ENCODE results near the gene CRAMP1. TPM values are rescaled to one million over a fixed set of nuclear protein-coding genes. Genes with fewer than 3 reads are reported as not detected.

Gene CRAMP1, protein sequence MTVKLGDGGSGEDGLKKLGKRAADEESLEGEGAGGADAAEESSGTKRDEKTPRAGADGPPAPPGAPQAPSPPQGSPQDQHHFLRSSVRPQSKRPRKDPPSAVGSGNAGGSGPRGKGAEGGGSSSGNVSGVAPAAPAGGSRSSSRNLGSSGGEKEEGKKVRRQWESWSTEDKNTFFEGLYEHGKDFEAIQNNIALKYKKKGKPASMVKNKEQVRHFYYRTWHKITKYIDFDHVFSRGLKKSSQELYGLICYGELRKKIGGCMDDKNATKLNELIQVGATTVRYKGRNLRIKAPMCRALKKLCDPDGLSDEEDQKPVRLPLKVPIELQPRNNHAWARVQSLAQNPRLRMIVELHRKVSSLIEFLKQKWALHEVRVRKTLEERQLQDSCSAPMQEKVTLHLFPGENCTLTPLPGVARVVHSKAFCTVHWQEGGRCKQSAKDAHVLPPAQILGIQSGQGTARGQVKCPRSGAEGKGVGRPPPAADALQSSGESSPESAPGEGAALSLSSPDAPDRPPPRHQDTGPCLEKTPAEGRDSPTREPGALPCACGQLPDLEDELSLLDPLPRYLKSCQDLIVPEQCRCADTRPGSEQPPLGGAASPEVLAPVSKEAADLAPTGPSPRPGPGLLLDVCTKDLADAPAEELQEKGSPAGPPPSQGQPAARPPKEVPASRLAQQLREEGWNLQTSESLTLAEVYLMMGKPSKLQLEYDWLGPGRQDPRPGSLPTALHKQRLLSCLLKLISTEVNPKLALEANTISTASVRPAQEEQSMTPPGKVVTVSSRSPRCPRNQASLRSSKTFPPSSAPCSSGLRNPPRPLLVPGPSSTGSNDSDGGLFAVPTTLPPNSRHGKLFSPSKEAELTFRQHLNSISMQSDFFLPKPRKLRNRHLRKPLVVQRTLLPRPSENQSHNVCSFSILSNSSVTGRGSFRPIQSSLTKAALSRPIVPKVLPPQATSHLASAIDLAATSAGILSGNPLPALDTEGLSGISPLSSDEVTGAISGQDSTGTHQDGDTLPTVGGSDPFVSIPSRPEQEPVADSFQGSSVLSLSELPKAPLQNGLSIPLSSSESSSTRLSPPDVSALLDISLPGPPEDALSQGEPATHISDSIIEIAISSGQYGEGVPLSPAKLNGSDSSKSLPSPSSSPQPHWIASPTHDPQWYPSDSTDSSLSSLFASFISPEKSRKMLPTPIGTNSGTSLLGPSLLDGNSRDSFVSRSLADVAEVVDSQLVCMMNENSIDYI (N-terminal part only)
- total RNA-seq = 11.8 and 18.4 TPM in 2 replicates

GRCh38 chr16:1612320-1613111 lies at the start of gene CRAMP1:
Gene CRAMP1, plus strand, starts transcription at chr16:1612360. Its CDS starts 2,280 bp downstream, at chr16:1614640.
- DNase-seq (ENCODE audit: extremely low read depth, low read depth, low spot score) = no peak

DNA sequence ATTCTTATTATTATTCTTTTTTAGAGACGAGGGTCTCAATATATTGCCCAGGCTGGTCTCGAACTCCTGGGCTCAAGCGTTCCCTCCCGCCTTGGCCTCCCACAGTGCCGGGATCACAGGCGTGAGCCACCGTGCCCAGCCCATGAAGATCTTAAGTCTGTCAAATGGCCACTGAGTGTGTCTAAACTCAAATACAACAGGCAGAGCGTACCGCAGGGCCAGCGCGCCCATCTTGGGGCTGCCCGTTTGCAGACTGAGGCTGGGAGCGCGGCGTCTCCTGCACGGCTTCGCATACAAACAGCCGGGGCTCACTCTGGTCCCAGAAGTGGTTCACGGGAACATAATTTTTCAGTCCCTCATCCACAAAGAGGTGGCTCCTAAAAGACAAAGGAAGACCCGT lies 48.4 kb upstream of the CRAMP1 start:
- DNase-seq (ENCODE audit: extremely low read depth, low read depth, low spot score) = no peak

DNA sequence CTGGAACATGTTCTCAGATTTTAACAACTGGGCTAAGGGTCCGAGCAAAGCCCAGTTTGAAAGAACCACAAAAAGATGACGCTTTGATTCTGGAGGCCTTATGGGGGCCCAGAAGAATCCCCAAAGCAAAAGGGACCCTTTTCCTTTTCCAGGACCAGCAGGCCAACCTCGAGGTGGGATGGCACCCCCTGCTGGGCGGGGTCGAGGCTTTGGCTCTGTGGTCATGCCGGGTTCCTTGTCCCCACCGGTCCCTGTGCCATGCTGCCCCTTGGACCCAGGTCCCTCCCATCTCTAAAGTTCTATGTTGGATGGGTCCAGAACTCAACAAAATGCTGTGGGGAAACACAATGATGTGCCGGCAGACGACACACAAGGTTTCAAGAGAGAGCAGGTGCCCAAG lies 47.8 kb upstream of the CRAMP1 start:
- DNase-seq (ENCODE audit: extremely low read depth, low read depth, low spot score) = no peak

DNA sequence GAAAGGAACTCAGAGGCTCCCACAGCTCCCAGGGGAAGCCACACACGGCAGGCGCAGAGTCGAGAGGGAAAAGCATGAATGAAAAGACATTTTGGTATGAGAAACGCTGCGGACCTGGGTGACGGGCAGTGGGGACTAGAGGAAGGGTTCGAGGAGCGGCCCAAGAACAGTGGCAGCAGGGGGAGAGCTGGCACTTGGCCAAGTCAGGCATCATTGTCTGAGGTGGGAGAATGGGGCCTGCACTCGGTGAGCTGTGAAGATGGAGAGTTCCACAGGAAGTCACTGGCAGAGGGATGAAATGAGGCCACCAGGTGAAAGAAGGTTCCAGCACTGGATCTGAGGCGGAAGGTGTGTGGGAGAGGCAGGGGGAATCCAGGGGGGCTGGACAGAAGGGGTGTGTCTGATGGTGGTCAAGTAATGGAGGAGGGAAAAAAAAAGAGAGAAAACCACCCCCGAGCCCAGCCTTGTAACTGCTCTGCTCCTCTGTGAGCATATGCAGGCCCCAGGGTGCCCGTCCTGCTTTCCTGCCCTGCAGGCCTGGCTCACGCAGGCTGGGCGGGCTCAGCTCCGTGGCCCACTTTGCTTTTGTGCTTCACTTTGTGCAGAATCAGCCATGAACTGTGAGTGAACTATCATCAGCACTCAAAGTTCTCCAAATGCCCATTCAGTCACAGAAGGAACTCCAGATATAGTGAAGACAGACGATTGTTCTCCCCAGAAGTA lies 46.9 kb upstream of the CRAMP1 start:
- DNase-seq (ENCODE audit: extremely low read depth, low read depth, low spot score) = no peak

- DNase-seq (ENCODE audit: extremely low read depth, low read depth, low spot score) = no peak
These were observed 44.2 kb upstream of the CRAMP1 start for GRCh38 chr16:1567988-1568387.

DNA sequence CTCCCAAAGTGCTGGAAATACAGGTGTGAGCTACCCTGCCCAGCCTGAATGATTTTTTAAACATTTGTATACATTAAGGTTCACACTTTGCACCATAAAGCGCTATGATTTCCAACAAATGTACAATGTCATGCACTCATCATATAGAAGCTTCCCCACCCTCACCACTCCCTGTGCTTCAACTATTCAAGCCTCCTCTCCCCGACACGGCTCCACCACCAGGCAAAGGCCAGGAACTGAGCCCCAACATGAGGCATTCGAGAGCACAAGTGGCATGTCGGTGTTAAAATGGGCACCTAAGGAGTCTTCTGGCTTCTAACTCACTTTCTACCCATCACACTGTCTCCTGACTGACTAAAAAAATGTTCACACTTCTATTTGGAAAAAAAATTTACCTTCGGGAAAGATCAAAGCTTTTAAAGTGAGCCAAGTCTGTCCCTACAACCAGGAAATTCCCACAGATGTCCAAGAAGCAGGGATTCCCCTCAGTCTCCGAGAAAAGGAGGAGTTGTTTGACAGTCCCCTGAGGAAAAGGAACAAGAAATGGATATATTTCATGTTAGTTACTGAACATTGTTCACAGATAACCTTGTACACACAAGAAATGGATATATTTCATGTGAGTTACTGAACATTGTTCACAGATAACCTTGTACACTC lies 41.0 kb upstream of the CRAMP1 start:
- DNase-seq (ENCODE audit: extremely low read depth, low read depth, low spot score) = no peak

- no peak for DNase-seq (ENCODE audit: extremely low read depth, low read depth, low spot score)
These were observed 39.5 kb upstream of the CRAMP1 start for GRCh38 chr16:1572673-1573072.

- no peak for DNase-seq (ENCODE audit: extremely low read depth, low read depth, low spot score)
These were observed 38.9 kb upstream of the CRAMP1 start for GRCh38 chr16:1573301-1573700.

GRCh38 chr16:1575578-1575977 lies 36.6 kb upstream of the CRAMP1 start:
- no peak for DNase-seq (ENCODE audit: extremely low read depth, low read depth, low spot score)

- DNase-seq (ENCODE audit: extremely low read depth, low read depth, low spot score) = no peak
These were observed 32.9 kb upstream of the CRAMP1 start for GRCh38 chr16:1579214-1579613.

DNA sequence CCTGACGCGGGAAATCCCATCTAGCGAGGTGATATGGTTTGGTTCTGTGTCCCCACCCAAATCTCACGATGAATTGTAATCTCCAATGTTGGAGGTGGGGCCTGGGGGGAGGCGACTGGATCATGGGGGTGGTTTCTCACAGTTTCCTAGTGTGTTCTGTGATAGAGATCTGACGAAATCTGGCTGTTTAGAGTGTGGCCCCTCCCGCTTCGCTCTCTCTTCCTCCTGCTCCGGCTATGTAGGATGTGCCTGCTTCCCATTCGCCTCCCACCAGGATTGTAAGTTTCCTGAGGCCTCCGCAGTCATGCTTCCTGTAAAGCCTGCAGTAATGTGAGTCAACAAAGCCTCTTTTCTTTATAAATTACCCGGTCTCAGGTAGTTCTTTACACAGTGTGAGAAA lies 31.9 kb upstream of the CRAMP1 start:
- DNase-seq (ENCODE audit: extremely low read depth, low read depth, low spot score) = peak; percentile 42

- DNase-seq (ENCODE audit: extremely low read depth, low read depth, low spot score) = no peak
These were observed 31.2 kb upstream of the CRAMP1 start for GRCh38 chr16:1580956-1581355.

GRCh38 chr16:1581804-1582203 lies 30.4 kb upstream of the CRAMP1 start:
- DNase-seq (ENCODE audit: extremely low read depth, low read depth, low spot score) = no peak

DNA sequence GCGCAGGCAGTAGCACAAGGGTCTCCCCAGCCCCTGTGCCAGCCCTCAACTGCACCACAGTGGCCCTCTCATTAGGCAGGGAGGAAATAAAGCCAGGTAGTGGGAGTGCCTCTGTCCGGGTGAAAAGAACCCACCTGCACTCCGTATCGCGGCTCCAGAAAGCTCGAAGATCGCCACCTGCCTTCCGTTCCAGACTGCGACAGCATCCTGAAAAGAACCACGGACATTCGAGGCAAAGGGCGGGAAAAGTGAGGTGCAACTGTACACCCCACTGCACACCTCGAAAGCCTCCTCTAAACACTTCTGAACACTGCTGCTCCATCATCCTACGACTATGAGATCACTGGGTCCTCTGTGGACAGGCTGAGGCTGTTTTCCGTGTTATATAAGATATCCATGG lies 29.0 kb upstream of the CRAMP1 start:
- no peak for DNase-seq (ENCODE audit: extremely low read depth, low read depth, low spot score)

DNA sequence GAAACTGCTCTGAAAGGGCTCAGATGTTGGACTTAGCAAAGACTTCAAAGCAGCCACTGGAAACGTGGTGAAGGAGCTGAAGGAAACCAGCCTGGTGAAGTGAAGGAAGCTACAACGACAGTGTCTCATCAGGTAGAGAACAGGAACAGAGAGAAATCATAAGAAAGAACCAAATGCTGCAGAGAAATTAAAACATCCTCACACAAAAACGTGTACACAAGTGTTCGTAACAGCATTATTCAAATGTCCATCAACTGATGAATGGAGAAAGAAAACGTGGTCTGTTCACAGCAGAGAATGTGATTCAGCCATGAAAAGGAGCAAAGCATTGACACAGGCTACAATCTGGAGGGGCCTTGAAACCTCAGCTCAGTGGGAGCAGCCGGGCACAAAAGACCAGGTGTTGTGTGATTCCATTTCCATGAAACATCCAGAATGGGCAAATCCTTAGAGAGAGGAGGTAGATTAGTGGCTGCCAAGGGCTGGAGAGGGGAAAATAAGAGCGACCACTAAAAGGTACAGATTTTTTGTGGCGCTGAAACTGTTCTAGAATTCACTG lies 27.2 kb upstream of the CRAMP1 start:
- no peak for DNase-seq (ENCODE audit: extremely low read depth, low read depth, low spot score)

- DNase-seq (ENCODE audit: extremely low read depth, low read depth, low spot score) = no peak
These were observed 21.8 kb upstream of the CRAMP1 start for GRCh38 chr16:1590366-1590765.

DNA sequence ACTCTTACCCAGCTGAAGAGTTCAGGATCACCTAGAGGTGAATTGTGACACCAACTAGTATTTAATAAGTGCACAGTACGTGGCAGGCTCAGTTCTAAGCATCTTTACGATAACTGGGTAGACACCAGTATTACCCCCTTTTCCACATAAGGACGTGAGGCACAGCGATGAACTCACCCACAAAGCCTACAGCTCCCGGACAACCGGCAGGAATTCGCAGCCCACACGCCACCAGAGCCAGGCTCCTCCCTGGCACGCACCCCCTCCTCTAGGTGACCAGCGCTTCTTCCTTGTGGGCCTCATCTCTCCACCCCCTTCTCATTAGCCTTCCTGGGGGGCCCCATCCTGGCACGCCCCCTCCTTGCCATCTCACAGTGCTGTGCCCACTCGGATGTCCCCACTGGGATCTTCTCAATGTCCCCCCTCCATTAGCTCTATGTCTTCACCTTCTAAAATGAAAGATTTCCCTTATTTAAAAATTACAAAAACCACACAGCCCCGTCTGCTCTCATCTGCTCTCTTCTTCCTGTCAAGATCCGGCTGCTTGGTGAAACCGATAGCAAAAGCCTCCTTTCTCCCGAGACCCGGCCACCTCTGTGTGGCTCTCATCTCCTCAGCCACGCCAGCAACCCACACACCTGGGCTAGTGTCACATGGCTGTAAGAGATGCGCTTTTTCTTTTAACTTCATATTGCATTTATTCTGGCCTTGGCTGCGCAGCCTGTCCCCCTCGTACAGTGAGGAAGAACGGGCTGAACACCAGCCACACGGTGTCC lies 21.0 kb upstream of the CRAMP1 start:
- no peak for DNase-seq (ENCODE audit: extremely low read depth, low read depth, low spot score)

DNA sequence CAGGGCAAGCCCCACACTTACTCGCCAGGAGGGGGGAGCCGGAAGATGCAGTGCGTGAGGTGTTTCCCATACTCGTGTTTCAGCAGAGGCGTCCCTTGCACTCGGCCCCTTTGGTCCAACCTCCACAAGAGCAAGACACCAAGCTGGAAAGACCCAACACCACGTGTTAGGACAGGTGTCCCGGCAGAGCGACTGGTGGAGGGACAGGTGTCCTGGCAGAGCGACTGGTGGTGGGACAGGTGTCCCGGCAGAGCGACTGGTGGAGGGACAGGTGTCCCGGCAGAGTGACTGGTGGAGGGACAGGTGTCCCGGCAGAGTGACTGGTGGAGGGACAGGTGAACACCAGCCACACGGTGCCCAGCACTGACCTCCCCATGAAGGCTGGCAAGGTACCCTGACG lies 19.7 kb upstream of the CRAMP1 start:
- DNase-seq (ENCODE audit: extremely low read depth, low read depth, low spot score) = no peak

Measured in glomerular endothelial cell (primary cell).